K562 (cell line): ENCODE measurements around the gene TMEM217. TPM values are rescaled to one million over a fixed set of nuclear protein-coding genes. Genes with fewer than 3 reads are reported as not detected.

Source experiments
- BCOR ChIP-seq: fragments of 450-650 bp; IDR thresholded peaks from 2 replicates; pipeline ENCODE4 v1.6.1; 2016
- CEBPB ChIP-seq: fragments of 450-650 bp; IDR thresholded peaks from 2 replicates; pipeline ENCODE4 v1.6.1; 2016; ENCODE audit warnings: missing genetic modification characterization, missing compliant biosample characterization
- GATAD2A ChIP-seq: fragments of 450-650 bp; IDR thresholded peaks from 2 replicates; pipeline ENCODE4 v1.6.1; 2017
- HBP1 ChIP-seq: fragments of 450-650 bp; formaldehyde crosslinking; IDR thresholded peaks from 2 replicates; pipeline ENCODE4 v1.4.0; 2022; ENCODE audit warnings: missing genetic modification characterization
- HNRNPUL1 ChIP-seq: fragments of 200-400 bp; formaldehyde crosslinking; IDR thresholded peaks from 2 replicates; pipeline ENCODE4 v1.6.1; 2017; ENCODE audit warnings: low read length
- HOXB6 ChIP-seq: fragments of 250-450 bp; sonication (Bioruptor Pico); IDR thresholded peaks from 2 replicates; pipeline ENCODE4 v1.5.1; 2022; ENCODE audit warnings: mild to moderate bottlenecking, borderline replicate concordance
- JUN ChIP-seq, 2 experiments: sonication (generic) in 1 of 2; formaldehyde crosslinking in 1 of 2; IDR thresholded peaks; 2 replicates each; pipeline versions ENCODE4 v1.6.1 to v1.8.0; 2012 to 2022; ENCODE audit warnings: borderline replicate concordance in 2 of 2, mild to moderate bottlenecking in 2 of 2, improper control_type of control experiment in 1 of 2, low read depth in 1 of 2, low read length in 1 of 2, missing genetic modification reagents in 1 of 2
- JUND ChIP-seq, 2 experiments: IDR thresholded peaks; 2 replicates in 1 of 2; 3 replicates in 1 of 2; pipeline ENCODE4 v1.6.1; 2011; ENCODE audit warnings: borderline replicate concordance in 2 of 2, low read depth in 2 of 2, low read length in 2 of 2, improper control_type of control experiment in 1 of 2, missing biosample characterization in 1 of 2, missing genetic modification characterization in 1 of 2, missing genetic modification reagents in 1 of 2
- MIER1 ChIP-seq: fragments of 450-650 bp; IDR thresholded peaks from 2 replicates; pipeline ENCODE4 v1.6.1; 2016; ENCODE audit warnings: antibody characterized with exemption, mild to moderate bottlenecking, low read depth
- NONO ChIP-seq, 2 experiments: fragments of 200-400 bp in 1 of 2; fragments of 450-650 bp in 1 of 2; formaldehyde crosslinking in 1 of 2; IDR thresholded peaks; 2 replicates each; pipeline ENCODE4 v1.6.1; 2017; ENCODE audit warnings: low read depth in 2 of 2, mild to moderate bottlenecking in 2 of 2, moderate library complexity in 2 of 2, low read length in 1 of 2
- POLR2B ChIP-seq: fragments of 450-650 bp; IDR thresholded peaks from 2 replicates; pipeline ENCODE4 v1.6.1; 2018; ENCODE audit warnings: low read depth; ENCODE audit not compliant: partially characterized antibody
- SP1 ChIP-seq: sonication (generic); formaldehyde crosslinking; IDR thresholded peaks from 2 replicates; pipeline ENCODE4 v1.8.1; 2022; ENCODE audit warnings: mild to moderate bottlenecking, missing genetic modification reagents
- TAF9B ChIP-seq: fragments of 450-650 bp; IDR thresholded peaks from 2 replicates; pipeline ENCODE4 v1.6.1; 2018; ENCODE audit warnings: mild to moderate bottlenecking; ENCODE audit not compliant: partially characterized antibody
- TCF15 ChIP-seq: fragments of 250-450 bp; sonication (Bioruptor Pico); IDR thresholded peaks from 2 replicates; pipeline ENCODE4 v1.8.0; 2022; ENCODE audit warnings: moderate library complexity, mild to moderate bottlenecking, inconsistent platforms
- TEAD2 ChIP-seq: fragments of 450-650 bp; IDR thresholded peaks from 2 replicates; pipeline ENCODE4 v1.6.1; 2016; ENCODE audit warnings: missing genetic modification characterization, control low read depth, missing compliant biosample characterization
- ZFPM2 ChIP-seq: fragments of 250-450 bp; sonication (Bioruptor Pico); IDR thresholded peaks from 2 replicates; pipeline ENCODE4 v1.5.1; 2022; ENCODE audit warnings: mild to moderate bottlenecking
- ZFX ChIP-seq: sonication (generic); formaldehyde crosslinking; IDR thresholded peaks from 2 replicates; pipeline ENCODE4 v1.8.0; 2022; ENCODE audit warnings: mild to moderate bottlenecking, missing genetic modification reagents, moderate library complexity
- ZNF140 ChIP-seq: fragments of 250-450 bp; sonication (Bioruptor Pico); IDR thresholded peaks from 2 replicates; pipeline ENCODE4 v1.8.0; 2021; ENCODE audit warnings: moderate library complexity, mild to moderate bottlenecking, inconsistent platforms
- ZNF263 ChIP-seq: sonication (generic); formaldehyde crosslinking; IDR thresholded peaks from 2 replicates; pipeline ENCODE4 v1.8.0; 2022; ENCODE audit warnings: mild to moderate bottlenecking, missing genetic modification reagents, borderline replicate concordance
- ZNF280A ChIP-seq: fragments of 450-650 bp; IDR thresholded peaks from 2 replicates; pipeline ENCODE4 v1.6.1; 2018; ENCODE audit warnings: mild to moderate bottlenecking, low read depth; ENCODE audit not compliant: partially characterized antibody
- ZNF778 ChIP-seq: fragments of 450-650 bp; formaldehyde crosslinking; IDR thresholded peaks from 2 replicates; pipeline ENCODE4 v1.4.0; 2020; ENCODE audit warnings: mild to moderate bottlenecking, moderate library complexity
- polyA plus RNA-seq, 8 experiments: library from polyadenylated mRNA; depleted of rRNA in 4 of 8; stranded (reverse) in 5 of 8; unstranded in 3 of 8; fragments of >200 nt; fragmentation: Nextera tagmentation in 2 of 8; fragmentation: Illumina TruSeq in 1 of 8; extraction: Ambion mirVana in 2 of 8; extraction: Trizol in 1 of 8; gene quantifications; 2 replicates each; pipeline versions ENCODE4 v1.2.1 to v1.2.3, GENCODE V29; 2011 to 2014; ENCODE audit warnings: inconsistent platforms in 1 of 8, missing spikeins in 1 of 8
- total RNA-seq, 7 experiments: library from RNA; depleted of rRNA in 6 of 7; stranded (reverse); fragments of >200 nt in 6 of 7; fragmentation: Illumina TruSeq in 2 of 7; extraction: Trizol in 2 of 7; gene quantifications; 2 replicates each; pipeline versions ENCODE4 v1.2.1 to v1.2.3, GENCODE V29; 2011 to 2021; ENCODE audit warnings: low replicate concordance in 1 of 7
- TF ChIP-seq, protein P1 (sequence below): sonication (generic); formaldehyde crosslinking; IDR thresholded peaks from 2 replicates; pipeline ENCODE4 v1.8.0; 2022; ENCODE audit warnings: mild to moderate bottlenecking, missing genetic modification reagents, borderline replicate concordance

TMEM217 gene
- total and polyA plus RNA-seq, 9 of the 15 experiments (the other 6 are each of a cell fraction or from before 2014, with no cell fraction given): 1.3 to 8.0 (median 1.9) TPM

DNA sequence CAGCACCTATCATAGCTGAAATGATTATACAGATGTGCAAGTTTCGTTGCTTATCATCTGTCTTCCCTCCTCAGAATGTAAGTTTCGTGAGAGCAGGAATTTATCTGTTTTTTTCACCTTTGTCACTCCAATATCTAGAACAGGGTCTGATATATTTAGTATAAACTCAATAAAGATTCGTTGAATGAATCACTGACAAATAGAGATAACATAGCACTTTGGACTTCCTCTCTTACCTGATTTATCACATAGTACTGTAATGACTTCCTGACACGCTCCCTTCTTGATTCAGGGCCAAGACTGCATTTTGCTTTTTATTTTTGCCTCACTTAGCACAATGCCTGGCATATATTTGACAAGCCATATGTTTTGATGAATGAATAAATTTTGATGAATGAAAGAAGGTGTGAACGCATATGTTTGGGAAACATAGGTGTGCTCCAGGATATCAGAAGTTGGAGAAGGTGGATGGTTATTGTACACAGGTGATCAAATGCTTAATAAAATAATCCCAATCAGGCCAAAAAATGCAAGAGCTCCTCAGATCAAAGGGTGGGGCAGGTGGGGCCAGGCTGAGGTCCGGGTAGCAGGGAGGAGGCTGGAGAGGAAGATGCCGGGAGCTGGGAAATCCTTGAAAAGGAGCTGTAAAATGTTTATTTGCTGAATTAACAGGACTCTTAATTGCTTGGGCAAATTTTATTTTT, 55.0 kb downstream of the TMEM217 start (continued):
- TF ChIP-seq, protein P1, sequence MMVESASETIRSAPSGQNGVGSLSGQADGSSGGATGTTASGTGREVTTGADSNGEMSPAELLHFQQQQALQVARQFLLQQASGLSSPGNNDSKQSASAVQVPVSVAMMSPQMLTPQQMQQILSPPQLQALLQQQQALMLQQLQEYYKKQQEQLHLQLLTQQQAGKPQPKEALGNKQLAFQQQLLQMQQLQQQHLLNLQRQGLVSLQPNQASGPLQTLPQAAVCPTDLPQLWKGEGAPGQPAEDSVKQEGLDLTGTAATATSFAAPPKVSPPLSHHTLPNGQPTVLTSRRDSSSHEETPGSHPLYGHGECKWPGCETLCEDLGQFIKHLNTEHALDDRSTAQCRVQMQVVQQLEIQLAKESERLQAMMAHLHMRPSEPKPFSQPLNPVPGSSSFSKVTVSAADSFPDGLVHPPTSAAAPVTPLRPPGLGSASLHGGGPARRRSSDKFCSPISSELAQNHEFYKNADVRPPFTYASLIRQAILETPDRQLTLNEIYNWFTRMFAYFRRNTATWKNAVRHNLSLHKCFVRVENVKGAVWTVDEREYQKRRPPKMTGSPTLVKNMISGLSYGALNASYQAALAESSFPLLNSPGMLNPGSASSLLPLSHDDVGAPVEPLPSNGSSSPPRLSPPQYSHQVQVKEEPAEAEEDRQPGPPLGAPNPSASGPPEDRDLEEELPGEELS: no peak
- TF ChIP-seq ZNF280A (no peak), TCF15 (CRISPR knock-in tag) (no peak), ZFX (CRISPR knock-in tag) (no peak), MIER1 (no peak), HNRNPUL1 (no peak), ZNF263 (no peak), CEBPB (tag) (no peak), HOXB6 (CRISPR knock-in tag) (no peak), TAF9B (peak; percentile 25), JUND (IDR thresholded peaks at IDR 0.05; ENCODE audit: borderline replicate concordance, low read depth, low read length) (peak; percentile 30), JUND (tag; IDR thresholded peaks at IDR 0.05; ENCODE audit: borderline replicate concordance, low read depth, low read length) (peak; percentile 37; the same call in 1 of the 3 replicates), ZFPM2 (CRISPR knock-in tag) (no peak), BCOR (no peak), GATAD2A (no peak), ZNF140 (CRISPR knock-in tag) (no peak), ZNF778 (CRISPR knock-in tag) (no peak), POLR2B (no peak), TEAD2 (tag) (no peak), NONO (IDR thresholded peaks at IDR 0.05; ENCODE audit: low read depth in 2 of 2, low read length in 1 of 2) (no peak), SP1 (no peak), HBP1 (CRISPR knock-in tag) (no peak), JUN (IDR thresholded peaks at IDR 0.05; ENCODE audit: borderline replicate concordance, low read depth, low read length) (no peak), JUN (CRISPR knock-in tag; IDR thresholded peaks at IDR 0.05; ENCODE audit: borderline replicate concordance) (no peak)
